HG02884 (cell line): ENCODE data around the gene MRC2.
"Not testable (repeated sequence)": the region's sequence is repeated elsewhere in the genome, so short reads cannot be mapped to it uniquely, and the experiment has no call there.

ENCODE experiments used
- ATAC-seq: cut with Tn5 transposase; IDR thresholded peaks from one replicate; pipeline ENCODE4 v1.9.1; 2021; ENCODE audit warnings: mild to moderate bottlenecking, moderate library complexity; ENCODE audit not compliant: unreplicated experiment

The MRC2 gene

DNA sequence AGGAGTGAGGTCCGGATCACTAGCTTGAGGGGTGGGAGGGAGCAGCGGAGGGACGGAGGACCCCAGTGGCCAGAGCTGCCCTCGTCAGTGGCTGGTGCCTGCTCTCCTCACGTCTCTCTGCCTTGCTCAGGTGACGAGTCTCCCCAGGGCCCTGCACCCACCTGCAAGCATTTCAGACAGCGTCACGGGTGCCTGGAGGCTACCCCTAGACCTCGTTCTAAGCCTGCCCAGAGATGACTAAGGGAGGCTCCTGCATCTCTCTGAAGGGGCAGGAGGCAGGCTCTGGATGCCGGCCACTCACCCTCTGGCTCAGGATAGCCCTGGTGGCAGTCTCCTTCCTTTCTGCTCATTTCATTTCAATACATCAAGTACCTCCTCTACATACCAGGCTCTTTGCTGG is 68.8 kb downstream of the MRC2 start:
- ATAC-seq = no peak

GRCh38 chr17:62696726-62697490 is 69.4 kb downstream of the MRC2 start:
- no peak for ATAC-seq

DNA sequence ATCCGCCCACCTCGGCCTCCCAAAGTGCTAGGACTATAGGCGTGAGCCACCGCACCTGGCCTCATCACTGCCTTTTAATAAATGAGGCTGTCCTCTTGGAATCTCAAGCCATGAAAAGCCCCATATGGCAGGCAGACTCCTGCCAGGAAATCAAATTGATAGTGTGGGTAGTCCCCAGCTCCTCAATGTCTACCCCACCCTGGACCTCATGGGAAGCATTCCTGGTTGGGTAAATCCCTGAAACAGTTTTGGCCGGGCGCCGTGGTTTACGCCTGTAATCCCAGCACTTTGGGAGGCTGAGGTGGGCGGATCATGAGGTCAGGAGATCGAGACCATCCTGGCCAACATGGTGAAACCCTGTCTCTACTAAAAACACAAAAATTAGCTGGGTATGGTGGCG is 71.0 kb downstream of the MRC2 start:
- ATAC-seq = not testable (repeated sequence)

DNA sequence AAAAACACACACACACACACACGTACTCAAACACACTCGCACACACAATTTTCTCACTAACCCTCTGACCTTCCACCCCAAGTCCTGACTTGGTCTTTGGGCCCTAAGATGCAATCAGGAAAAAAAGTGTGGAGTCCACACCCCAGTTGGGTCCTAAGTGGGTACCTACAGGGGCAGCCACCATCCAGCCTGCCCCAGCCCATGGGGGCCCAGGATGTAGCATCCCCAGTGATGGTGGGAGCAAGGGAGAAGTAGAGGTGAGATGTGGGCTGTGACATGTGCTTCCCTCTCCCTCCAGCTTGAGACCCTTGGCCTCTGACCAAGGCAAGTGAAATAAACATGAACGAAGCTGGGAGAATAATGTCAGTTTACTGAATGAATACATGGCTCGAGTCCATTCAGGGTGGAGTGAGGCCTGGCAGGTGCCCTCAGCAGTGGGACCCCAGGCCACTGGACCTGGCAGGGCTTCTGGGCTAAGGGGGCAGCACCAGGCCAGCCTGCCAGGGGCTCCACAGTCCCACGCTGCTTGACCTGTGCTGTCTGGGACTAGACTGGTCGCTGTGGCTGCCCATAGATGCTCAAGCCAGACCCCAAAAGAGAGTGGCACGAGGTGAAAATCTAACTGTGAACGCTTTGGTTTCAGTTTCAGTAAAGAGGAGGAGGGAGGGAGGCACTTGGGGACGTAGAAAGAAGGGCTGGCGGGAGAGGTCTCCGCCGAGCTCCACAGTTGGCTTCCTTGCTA is 73.7 kb downstream of the MRC2 start:
- no peak for ATAC-seq

GRCh38 chr17:62701706-62702085 is 74.2 kb downstream of the MRC2 start:
- no peak for ATAC-seq

- no peak for ATAC-seq
These were observed 75.3 kb downstream of the MRC2 start for GRCh38 chr17:62702746-62703260.

- ATAC-seq = no peak
These were observed 75.8 kb downstream of the MRC2 start for GRCh38 chr17:62703261-62703775.

DNA sequence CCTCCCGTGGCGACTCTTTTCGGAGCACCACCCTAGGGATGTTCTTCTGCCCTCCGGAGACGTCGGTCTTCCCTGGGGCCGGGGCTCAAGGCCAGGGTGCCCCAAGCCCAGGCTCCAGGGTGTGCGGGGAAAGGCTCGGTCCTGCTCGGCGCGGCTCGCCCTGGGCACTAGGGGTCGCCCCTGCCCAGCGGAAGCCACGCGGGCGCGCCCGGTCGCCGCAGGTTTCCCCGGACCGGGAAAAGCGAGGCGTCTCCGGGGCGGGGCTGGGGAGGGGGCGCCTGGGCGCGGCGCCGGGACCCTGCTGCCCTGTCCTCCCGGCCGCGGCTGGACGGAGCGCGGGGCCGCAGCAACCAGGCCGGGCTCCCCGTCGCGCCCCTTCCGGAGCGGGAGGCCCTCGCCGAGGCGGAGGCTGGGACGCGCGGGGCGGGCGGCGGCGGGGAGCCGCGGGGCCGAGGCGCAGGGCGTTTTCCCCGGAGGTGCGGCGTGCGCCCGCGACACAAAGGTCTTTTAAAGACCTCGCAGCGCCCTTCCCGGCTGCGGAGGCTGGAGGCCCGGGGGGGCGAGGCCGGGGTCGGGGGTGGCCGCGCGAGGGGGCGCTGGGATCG is 76.4 kb downstream of the MRC2 start:
- peak; percentile 82 for ATAC-seq

GRCh38 chr17:62704381-62704971 is 77.0 kb downstream of the MRC2 start:
- no peak for ATAC-seq

DNA sequence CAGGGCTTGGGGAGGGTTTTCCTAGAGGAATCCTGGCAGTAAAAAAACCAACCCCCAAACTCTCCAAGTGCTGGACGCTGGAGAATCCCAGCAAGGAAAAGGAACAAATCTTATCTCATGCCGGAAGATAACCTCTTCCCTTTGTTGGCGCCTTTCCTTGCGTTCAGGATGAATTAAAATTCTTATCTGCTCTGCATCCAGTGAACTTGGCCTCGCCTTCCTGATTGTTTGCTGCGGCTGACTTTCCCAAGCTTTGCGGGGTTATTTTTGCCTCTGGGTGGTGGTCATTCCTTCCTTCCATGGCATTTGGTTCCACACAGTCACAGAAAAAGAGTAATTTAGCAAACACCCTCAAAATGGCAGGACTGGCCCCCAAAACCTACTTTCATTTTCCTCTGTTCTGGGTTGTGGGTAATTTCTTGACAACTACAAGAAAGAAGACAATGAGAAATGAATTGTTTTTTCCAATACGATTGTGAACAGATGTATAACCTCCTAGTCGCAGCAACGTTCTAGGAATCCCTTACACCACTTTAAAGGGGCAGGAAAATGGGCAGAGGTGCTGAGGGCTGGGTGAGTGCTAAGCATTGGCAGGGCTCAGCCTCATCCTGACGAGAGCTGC is 77.8 kb downstream of the MRC2 start:
- ATAC-seq = no peak

DNA sequence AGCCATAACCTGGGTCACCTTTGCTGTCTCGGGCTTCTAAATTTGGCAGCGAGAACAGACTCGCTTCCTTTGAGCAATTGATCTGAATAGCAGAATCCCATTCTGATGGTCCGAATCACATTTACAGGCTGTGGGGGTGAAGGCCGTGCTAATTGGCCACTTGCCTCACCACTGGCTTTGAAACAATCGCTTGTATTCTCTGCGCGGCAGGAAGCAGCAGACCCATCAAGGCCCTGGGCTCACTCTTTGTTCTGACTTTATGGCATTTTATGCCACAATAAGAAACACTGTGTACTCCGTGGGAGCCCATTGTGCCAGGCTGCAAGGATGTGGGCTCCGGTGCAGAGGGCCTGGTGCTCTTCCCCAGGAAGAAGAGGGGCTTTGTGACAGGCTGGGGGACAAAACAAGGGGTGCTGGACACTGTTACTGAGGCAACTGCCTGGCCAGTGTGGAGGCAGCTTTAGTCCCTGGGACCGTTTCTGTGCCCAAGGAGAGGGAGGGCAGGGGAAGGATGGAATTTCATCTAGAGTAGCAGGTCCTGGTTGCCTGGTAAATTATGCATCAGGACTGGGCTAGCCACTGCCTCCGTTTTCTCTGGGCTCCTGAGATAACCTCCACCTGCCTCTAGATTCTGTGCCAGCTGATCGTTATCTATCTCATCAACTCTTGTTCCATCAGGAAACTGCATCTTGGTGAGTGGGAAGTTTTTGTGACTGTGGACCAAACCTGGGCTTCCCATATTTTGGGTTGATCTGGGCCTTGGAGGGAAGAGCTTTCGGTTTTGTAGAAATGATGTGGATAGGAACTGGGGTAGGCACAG is 78.5 kb downstream of the MRC2 start:
- ATAC-seq = no peak

DNA sequence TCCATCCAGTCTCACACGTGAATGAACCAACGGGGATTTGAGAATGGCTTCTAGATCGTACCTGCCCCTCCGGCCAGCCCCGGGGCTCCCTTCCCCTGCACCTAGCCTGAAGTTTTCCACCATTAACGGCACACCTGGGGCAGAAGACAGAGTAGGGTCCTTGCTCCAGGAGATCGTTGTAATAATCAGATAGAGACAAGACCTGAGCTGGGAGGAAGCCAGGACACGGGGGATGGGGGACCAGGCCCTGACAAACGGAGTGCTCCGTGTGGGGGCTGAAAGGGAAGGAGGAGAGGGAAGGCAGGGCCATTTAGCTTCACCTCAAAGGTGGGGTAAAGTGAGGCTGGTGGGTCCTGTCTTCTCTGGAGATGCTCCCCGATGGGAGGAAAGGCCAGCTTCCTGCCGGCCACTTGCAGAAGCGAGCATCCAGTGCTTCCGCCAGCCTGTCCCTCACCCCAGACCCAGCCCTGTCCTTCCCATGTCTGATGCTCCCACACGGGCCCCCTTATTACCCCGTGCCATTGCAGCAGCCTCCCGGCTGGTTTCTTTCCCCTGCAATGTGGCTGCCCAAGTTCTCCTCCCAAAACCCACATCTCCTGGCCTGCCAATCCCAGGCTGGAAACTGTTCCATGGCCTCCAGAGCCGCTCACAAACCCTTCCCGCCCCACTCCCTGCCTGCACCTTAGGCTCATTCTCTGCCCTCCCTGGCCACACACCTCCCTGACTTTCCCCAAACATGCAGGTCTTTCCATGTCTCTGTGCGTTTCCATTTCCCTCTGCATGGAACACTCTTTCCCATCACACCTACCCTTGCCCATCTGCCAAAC is 79.3 kb downstream of the MRC2 start:
- no peak for ATAC-seq

DNA sequence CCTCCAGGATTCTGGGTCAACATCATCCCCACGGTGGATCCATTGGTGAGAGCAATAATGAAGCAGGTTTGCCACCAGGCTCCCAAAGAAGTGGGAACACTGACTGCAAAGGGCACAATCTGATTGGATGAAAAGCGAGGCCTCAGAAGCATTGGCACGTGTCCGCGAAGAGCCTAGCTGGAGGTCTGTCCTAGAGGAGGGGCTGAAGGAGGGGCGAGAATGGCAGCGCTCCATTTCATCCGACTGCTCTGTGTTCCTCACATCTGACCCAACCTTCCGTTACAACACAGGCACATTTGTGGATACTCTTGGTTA is 79.9 kb downstream of the MRC2 start:
- ATAC-seq = no peak

- no peak for ATAC-seq
These were observed 81.1 kb downstream of the MRC2 start for GRCh38 chr17:62708587-62708986.

- ATAC-seq = no peak
These were observed 84.7 kb downstream of the MRC2 start for GRCh38 chr17:62712171-62712581.

DNA sequence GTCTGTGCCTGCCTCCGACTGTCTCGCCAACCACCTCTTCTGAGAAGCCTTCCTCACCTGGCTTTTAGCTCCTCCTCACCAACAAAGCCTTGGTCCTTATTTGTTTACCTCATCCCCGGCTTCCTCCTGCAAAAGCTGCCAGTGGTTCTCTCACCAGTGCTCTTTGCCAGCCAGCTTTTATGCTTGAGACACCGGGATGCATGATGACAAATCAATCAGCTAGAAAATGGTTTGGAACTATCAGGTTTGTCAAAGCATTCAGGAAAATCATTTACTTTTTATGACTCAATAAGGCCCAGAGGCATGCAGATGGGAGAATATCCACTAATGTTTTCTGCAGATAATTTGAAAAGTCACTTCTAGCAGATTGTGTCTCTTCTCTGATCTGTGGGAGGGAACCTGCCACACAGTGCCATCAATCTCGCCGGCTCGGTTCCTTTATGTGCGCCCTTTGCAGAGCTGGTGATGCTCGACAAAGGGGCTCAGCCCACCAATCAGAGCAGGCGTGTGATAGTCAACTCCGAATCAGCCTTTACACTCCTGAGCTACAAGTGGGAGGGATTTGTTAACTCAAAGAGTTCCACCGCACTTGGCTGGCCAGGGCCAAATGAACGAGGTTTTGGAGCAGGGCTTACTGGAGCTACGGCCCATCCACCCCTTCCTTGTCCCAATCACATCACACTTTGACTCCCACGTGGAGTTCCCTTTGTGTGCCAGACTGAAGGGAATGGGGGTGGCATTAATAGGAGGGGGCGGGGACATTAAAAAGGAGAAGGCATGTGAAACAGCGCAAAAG is 85.8 kb downstream of the MRC2 start:
- ATAC-seq = no peak

DNA sequence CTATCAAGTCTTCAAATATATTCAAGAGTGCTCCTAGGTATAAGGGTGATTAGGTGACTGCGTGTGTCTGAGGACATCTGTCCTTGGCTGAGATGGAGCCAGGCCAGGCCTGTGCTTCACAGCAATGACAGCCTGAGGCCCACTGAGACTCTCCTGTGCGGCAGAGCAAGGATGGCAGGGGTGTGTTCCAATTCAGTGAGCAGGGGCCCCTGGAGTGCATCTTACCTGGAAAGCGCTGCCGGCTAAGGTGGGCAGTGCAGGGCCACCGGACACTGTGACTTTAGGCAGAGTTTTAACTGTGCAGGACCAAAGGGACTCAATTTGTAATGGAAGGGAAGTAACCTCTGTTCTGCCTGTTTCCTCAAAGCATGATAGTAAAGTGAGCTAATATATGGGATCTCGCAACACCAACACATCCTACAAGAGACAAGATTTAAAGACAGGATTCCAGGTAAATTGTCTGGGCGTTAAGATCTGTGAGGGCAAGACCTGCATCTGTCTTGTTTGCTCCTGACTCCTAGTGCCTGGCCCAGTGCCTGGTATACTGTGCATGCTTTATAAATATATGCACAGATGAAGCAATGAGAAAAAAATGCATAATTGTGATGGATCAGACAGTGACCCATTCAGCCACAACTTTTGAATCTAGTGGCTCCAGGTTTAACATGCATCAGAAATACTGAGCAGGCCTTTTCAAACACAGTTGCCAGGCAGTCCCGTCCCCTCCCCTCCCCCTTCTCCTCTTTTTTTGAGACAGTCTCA is 86.7 kb downstream of the MRC2 start:
- no peak for ATAC-seq
